ENCODE data around the gene IKZF1.

Gene IKZF1

DNA sequence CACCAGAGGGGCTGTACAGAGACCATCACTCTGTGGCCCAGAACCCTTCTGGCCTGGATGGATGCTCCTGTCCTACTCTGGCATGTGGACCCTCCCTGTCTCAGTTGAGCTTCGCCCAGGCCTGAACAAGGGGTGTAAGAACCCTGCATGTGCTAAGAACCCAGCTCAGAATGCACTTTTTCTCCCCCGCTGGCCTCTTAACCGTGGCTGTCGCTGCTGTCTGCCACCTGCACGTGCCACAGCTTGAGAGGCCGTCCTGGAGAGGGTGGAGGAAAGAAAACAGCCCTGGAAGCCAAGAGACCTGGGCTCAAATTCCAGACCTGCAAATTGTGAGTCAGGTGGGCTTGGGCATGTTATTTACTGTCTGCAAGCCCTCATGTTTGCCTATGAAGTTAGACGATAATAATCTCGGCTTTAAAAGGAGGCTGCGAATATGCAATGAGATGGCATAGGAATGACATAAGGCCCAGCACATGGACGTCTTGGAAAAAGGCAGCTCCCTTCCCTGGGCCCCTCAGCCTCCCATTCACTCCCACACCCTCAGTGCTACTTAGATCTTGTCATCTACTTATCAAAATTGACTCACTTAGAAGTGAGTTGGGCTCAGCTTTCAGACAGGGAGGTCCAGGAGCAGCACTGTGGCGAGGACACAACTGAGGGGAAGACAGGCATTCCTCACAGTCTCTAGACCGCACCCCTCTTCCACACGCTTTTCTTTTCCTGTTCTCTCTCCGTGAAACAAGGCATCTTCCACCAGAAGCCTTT lies 114.2 kb downstream of the IKZF1 start:
- DNase-seq: no peak

DNA sequence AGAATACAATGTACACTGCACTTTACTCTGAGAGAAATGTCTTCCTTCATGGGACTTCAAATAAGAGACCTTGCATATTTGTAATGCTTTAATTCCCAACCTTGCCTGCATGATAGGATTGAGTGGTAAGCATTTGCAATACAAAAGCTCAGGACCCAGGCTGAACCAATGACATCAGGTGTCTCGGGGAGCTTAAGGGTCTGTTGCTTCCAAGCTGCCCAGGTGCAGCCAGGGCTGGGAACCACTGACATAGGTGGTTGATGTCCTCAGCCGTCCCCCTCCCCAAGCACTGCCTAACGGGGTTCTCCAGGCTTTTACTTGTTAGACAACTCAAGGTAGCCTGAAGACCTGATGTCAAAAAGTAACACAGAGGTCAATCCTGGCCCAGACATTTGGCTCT lies 116.5 kb downstream of the IKZF1 start:
- no peak for DNase-seq

DNA sequence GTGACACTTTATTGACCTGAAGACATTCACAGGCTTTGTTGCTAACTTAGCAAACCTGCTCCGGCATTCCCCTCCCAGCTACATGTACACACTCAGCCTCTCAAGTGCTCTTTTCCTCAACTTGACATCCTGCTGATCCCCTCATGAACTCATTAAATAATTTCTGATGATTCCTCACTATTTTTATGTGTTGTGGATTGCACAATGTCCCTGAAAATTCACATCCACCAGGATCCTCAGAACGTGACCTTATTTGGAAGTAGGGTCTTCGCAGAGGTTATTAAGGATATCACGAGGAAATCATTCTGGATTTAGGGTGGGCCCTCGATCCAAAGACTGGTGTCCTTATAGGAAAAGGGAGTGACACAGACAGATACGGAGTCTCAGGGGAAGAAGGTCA lies 118.3 kb downstream of the IKZF1 start:
- DNase-seq: no peak

DNA sequence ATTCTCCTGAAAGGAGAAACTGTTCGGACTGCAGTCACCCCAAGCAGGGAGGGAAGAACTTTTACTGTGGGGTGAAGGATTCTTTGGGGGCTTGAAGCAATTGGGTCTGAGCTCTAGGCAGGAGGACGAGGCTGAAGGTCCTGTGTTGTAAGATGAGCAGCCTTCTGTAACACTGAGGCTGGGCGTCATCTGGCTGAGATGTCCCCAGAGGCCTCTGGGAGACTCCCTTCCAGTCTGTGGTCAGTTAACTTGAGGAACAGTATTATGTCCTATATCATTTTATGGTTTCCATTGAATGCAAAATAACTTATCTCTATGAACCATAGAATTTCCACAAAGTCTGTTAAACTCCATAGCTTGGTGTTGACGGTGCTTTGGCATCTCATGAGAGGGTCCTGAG lies 119.3 kb downstream of the IKZF1 start:
- no peak for DNase-seq

GRCh38 chr7:50425318-50425717 lies 120.8 kb downstream of the IKZF1 start:
- no peak for DNase-seq

DNA sequence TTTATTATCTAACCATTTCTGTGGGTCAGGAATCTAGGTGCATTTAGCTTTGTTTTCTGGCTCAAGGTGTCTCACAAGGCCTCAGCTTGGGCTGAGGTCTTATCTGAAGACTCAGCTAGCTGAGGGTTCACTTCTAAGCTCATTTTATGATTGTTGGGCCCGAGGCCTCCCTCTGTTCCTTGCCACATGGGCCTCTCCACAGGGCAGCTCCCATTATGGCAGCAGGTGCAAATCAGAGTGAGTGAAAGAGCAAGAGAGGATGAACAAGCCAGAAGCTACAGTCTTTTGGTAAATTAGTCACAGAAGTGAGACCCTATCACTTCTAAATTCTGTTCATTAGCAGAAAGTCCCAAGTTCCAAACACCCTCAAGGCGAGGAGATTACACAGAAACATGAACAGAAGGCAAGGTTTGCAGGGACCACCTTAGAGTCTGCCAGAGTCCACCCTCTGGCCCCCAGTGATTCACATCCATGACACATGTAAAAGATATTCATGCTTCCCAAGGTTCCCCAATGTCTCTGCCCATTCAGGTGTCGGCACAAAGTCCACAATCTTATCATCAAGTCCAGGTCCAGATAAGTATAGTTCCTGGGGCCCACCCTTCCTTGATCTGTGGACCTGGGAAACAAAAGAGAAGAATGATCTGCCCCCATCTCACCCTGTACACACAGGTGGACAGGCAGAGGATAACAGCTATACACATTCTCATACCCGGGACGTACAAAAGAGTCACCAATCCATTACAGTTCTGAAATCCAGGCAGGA lies 121.9 kb downstream of the IKZF1 start:
- DNase-seq: no peak

DNA sequence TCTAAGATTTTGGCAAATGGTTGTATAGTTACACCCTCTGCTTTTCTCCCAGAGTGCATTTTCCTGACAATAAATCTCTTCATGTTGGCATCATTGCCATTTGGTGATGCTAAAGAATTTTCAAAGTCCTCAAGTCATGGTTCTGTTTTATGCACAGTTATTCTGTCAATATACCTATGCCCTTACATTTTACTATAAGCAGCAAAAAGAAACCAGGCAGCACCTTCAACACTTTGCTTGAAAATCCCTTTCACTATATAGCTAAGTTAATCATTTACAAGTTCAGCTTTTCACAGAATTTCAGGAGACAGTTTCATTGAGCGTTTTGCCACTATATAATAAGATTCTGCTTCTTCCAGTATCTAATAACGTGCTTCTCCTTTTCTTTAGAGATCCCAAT lies 123.0 kb downstream of the IKZF1 start:
- DNase-seq: no peak

GRCh38 chr7:50428911-50429310 lies 124.4 kb downstream of the IKZF1 start:
- no peak for DNase-seq

- no peak for DNase-seq
These were observed 126.8 kb downstream of the IKZF1 start for GRCh38 chr7:50431316-50431715.

DNA sequence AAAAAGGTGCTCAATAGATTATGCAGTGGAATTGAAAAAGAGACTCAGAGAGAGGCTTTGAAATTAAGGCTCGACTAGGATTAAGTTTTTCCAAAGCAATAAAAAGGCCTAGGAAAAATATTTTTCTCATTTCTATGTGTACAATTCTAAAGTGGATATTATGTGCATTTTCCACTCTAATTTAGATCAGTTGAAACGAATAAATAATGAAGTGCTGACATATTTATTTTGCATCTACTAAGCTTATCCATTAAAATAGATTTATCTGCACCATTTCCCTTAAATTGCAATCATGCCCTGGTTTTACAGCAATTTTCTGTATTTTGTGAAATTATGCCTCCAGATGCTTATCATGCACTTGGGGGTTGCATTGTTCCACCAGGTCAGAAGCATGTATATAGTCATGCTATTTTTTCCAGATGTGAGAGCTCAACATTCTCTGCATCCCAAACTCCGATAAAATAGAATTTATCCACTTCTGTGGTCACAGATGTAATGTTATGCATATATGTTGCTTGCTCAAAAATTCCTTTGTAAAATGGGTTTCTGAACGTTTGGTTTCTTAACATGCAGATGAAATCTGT lies 127.3 kb downstream of the IKZF1 start:
- no peak for DNase-seq

- DNase-seq: no peak
These were observed 131.8 kb downstream of the IKZF1 start for GRCh38 chr7:50436133-50436806.

- no peak for DNase-seq
These were observed 142.0 kb downstream of the IKZF1 start for GRCh38 chr7:50446542-50446960.

GRCh38 chr7:50448823-50449222 lies 144.3 kb downstream of the IKZF1 start:
- no peak for DNase-seq

DNA sequence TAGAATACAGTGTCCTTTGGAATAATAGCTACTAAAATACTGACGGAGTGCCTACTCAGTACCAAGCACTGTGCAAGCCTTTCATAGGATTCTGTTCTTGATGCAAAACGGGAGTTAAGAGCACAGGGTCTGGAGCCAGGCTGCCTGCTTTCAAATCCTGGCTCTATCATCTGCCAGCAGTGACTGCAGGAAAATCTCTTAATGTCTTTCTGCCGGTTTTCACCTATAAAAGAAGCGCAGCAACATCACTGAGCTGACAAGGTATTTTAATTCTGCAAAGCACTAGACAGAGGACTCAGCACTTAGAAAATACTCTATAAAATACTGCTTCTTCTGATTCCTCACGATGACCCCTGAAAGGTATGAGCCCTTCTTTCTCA lies 145.0 kb downstream of the IKZF1 start:
- DNase-seq: no peak

- DNase-seq: no peak
These were observed 145.5 kb downstream of the IKZF1 start, which contains the start of gene FIGNL1 for GRCh38 chr7:50449881-50450589. Gene FIGNL1 (minus strand): TSS chr7:50450350. CDS start chr7:50447287, 3,063 bp downstream.

DNA sequence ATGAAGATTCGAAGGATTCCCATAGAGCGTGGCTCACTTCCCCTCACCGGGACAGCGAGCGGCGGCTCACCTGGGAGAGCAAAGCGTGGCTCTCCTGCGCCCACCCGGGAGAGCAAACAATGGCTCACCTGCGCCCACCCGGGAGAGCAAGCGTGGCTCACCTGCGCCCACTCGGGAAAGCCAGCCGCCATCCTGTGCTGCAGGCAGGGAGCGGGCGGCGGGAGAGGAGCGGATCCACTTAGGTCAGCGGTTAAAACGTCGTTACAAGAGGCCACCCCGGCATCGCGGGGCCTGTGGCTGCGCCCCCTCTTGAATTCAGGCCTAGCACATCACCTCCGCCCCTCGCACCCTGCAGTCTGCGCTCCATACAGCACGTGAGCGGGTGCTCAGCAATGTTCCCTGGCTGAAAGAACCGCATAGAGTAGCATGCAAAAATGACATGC lies 146.1 kb downstream of the IKZF1 start:
- no peak for DNase-seq
